CD4-positive, alpha-beta T cell (primary cell): Measurements from ENCODE around the gene FBLN2. TPM values are rescaled to one million over a fixed set of nuclear protein-coding genes. Genes with fewer than 3 reads are reported as not detected.

Experiments used
- ATAC-seq: fragments of 200-7000 bp; cut with Tn5 transposase; one replicate; pipeline ENCODE4 v1.10.0; 2022; ENCODE audit warnings: mild to moderate bottlenecking; ENCODE audit not compliant: poor library complexity
- CTCF ChIA-PET: fragments of 350-600 bp; sonication (Branson Sonifier 250); formaldehyde crosslinking; loops from one replicate; lab custom pipeline; 2021; ENCODE audit warnings: antibody characterized with exemption, inconsistent platforms; lab: Charles Lee
- POLR2A ChIA-PET: fragments of 350-600 bp; sonication (Branson Sonifier 250); formaldehyde crosslinking; loops from one replicate; lab custom pipeline; 2021; ENCODE audit warnings: antibody characterized with exemption, inconsistent platforms; lab: Charles Lee
- DNase-seq, 14 experiments: peaks; one replicate each; pipeline ENCODE4 v3.0.0-alpha.2; 2013 to 2020; ENCODE audit warnings: mixed read lengths in 2 of 14
- H3K27ac ChIP-seq, 2 donors: one replicate each; pipeline versions ENCODE4 v1.5.1 to v1.7.0; 2013; ENCODE audit warnings: low read length in 2 of 2, low read depth in 1 of 2, mild to moderate bottlenecking in 1 of 2
- H3K27me3 ChIP-seq, 2 experiments: 1 replicate in 1 of 2; 2 replicates in 1 of 2; pipeline versions ENCODE4 v1.6.1 to v1.7.0; 2013; ENCODE audit warnings: low read length in 2 of 2, control low read depth in 1 of 2, mild to moderate bottlenecking in 1 of 2, moderate library complexity in 1 of 2; ENCODE audit not compliant: insufficient read depth in 2 of 2, control insufficient read depth in 1 of 2
- H3K36me3 ChIP-seq: one replicate; pipeline ENCODE4 v1.6.1; 2013; ENCODE audit warnings: low read length, control low read depth; ENCODE audit not compliant: insufficient read depth
- H3K4me1 ChIP-seq: one replicate; pipeline ENCODE4 v1.6.1; 2013; ENCODE audit warnings: low read length, control low read depth; ENCODE audit not compliant: insufficient read depth
- H3K4me3 ChIP-seq: one replicate; pipeline ENCODE4 v1.5.1; 2013; ENCODE audit warnings: mild to moderate bottlenecking, low read length, moderate library complexity
- H3K9me3 ChIP-seq, 2 experiments: 1 replicate in 1 of 2; 2 replicates in 1 of 2; pipeline versions ENCODE4 v1.6.1 to v1.7.0; 2013; ENCODE audit warnings: low read length in 2 of 2, mild to moderate bottlenecking in 2 of 2, control low read depth in 1 of 2, moderate library complexity in 1 of 2; ENCODE audit not compliant: control insufficient read depth in 1 of 2, insufficient read depth in 1 of 2
- H3K27ac Mint-ChIP-seq: one replicate; pipeline ENCODE4 v1.8.0; 2020; ENCODE audit warnings: mixed read lengths
- H3K27me3 Mint-ChIP-seq: one replicate; pipeline ENCODE4 v1.8.0; 2021; ENCODE audit warnings: mixed read lengths
- H3K36me3 Mint-ChIP-seq: one replicate; pipeline ENCODE4 v1.8.0; 2021; ENCODE audit warnings: low read depth, mixed read lengths
- H3K4me1 Mint-ChIP-seq: one replicate; pipeline ENCODE4 v1.8.0; 2021; ENCODE audit warnings: low read depth, mixed read lengths
- H3K4me3 Mint-ChIP-seq: one replicate; pipeline ENCODE4 v1.8.0; 2020; ENCODE audit warnings: mild to moderate bottlenecking, mixed read lengths
- H3K9me3 Mint-ChIP-seq: one replicate; pipeline ENCODE4 v1.8.0; 2020; ENCODE audit warnings: mixed read lengths
- intact Hi-C, 2 experiments: fragments of 100-400 bp; cut with DNase I in 1 of 2; cut with micrococcal nuclease in 1 of 2; formaldehyde crosslinking; loops; one replicate each; pipeline versions ENCODE4 v1.15.1 to v1.9.0; 2023 to 2025; cut with DNase I, micrococcal nuclease
- total RNA-seq, 174 experiments: library from RNA in 2 of 174; stranded (reverse) in 2 of 174; gene quantifications; one replicate each; pipeline ENCODE4 v1.2.3 and lab custom pipeline; 2021 to 2026
- TF ChIP-seq, protein P1 (sequence below): fragments of 200-600 bp; IDR thresholded peaks from one replicate; pipeline ENCODE4 v1.8.0; 2022; ENCODE audit warnings: antibody characterized with exemption, mild to moderate bottlenecking

The FBLN2 gene
- total RNA-seq, 2 experiments from 2014 or later = 0.19 to 0.25 TPM

DNA sequence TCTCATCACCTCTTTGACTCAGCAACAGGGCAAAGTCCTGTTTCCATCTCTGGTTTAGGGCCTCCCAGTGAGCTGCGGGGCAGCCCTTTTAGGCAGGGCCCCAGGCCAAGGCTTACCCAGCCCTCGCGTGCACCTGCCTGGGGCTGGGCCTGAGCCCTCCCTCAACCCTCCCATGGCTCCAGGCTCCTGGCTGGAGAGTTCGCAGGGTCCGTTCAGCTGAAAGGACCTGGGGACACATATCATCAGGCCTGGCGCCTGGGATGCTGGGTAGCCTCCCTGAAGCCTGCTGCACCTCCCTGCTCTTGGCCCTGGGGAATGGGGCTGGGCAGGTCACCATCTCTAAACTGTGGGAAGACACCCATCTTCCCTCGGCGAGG lies 39.1 kb upstream of the FBLN2 start:
- no peaks in the 10 kb centered on the region for H3K4me1 Mint-ChIP-seq
- no peaks in the 10 kb centered on the region for H3K27me3 ChIP-seq
- H3K36me3 Mint-ChIP-seq = no peaks in the 10 kb centered on the region
- H3K36me3 ChIP-seq = no peaks in the 10 kb centered on the region
- ATAC-seq (no peak), DNase-seq (no peak)
- H3K9me3 ChIP-seq = no peaks in the 10 kb centered on the region
- intact Hi-C loops = no loop called here
- ChIA-PET POLR2A (no interaction called here), CTCF (no interaction called here)
- no peaks in the 10 kb centered on the region for H3K9me3 Mint-ChIP-seq
- H3K4me3 ChIP-seq = no peak overlapping the region
- no peaks in the 10 kb centered on the region for H3K27me3 Mint-ChIP-seq
- TF ChIP-seq, protein P1, sequence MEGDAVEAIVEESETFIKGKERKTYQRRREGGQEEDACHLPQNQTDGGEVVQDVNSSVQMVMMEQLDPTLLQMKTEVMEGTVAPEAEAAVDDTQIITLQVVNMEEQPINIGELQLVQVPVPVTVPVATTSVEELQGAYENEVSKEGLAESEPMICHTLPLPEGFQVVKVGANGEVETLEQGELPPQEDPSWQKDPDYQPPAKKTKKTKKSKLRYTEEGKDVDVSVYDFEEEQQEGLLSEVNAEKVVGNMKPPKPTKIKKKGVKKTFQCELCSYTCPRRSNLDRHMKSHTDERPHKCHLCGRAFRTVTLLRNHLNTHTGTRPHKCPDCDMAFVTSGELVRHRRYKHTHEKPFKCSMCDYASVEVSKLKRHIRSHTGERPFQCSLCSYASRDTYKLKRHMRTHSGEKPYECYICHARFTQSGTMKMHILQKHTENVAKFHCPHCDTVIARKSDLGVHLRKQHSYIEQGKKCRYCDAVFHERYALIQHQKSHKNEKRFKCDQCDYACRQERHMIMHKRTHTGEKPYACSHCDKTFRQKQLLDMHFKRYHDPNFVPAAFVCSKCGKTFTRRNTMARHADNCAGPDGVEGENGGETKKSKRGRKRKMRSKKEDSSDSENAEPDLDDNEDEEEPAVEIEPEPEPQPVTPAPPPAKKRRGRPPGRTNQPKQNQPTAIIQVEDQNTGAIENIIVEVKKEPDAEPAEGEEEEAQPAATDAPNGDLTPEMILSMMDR = no peak
- no peak overlapping the region for H3K4me3 Mint-ChIP-seq
- H3K27ac ChIP-seq = no peak overlapping the region
- no peaks in the 10 kb centered on the region for H3K4me1 ChIP-seq
- no peak overlapping the region for H3K27ac Mint-ChIP-seq

DNA sequence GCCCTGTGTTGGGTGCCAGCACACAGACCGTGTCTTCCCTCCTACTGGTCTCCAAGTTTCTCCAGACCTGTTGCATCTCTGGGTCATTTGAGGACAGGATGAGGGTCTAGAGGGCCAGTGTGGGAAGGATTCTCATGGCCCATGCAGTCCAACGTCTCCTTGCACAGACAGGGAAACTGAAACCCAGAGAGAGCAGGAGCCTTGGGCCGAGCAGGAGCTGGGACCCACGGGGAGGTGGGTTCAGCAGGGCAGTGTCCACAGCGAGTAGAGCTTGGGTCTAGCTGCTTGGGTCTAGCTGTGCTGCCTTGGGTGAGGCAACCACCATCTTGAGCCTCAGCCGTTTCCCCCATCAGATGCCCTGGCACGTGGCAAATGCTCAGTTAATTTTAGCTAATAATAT lies 36.5 kb upstream of the FBLN2 start:
- Histone ChIP-seq H3K36me3 (no peaks in the 10 kb centered on the region), H3K4me1 (no peaks in the 10 kb centered on the region), H3K9me3 (no peaks in the 10 kb centered on the region), H3K27me3 (no peaks in the 10 kb centered on the region), H3K27ac (no peak overlapping the region), H3K4me3 (no peak overlapping the region)
- ChIA-PET POLR2A (no interaction called here), CTCF (no interaction called here)
- H3K9me3 Mint-ChIP-seq = no peaks in the 10 kb centered on the region
- no peak for ATAC-seq
- DNase-seq = no peak
- TF ChIP-seq, protein P1 = no peak
- intact Hi-C loops = no loop called here
- H3K36me3 Mint-ChIP-seq = no peaks in the 10 kb centered on the region
- no peaks in the 10 kb centered on the region for H3K4me1 Mint-ChIP-seq
- no peak overlapping the region for H3K27ac Mint-ChIP-seq
- no peaks in the 10 kb centered on the region for H3K27me3 Mint-ChIP-seq
- H3K4me3 Mint-ChIP-seq = no peak overlapping the region

DNA sequence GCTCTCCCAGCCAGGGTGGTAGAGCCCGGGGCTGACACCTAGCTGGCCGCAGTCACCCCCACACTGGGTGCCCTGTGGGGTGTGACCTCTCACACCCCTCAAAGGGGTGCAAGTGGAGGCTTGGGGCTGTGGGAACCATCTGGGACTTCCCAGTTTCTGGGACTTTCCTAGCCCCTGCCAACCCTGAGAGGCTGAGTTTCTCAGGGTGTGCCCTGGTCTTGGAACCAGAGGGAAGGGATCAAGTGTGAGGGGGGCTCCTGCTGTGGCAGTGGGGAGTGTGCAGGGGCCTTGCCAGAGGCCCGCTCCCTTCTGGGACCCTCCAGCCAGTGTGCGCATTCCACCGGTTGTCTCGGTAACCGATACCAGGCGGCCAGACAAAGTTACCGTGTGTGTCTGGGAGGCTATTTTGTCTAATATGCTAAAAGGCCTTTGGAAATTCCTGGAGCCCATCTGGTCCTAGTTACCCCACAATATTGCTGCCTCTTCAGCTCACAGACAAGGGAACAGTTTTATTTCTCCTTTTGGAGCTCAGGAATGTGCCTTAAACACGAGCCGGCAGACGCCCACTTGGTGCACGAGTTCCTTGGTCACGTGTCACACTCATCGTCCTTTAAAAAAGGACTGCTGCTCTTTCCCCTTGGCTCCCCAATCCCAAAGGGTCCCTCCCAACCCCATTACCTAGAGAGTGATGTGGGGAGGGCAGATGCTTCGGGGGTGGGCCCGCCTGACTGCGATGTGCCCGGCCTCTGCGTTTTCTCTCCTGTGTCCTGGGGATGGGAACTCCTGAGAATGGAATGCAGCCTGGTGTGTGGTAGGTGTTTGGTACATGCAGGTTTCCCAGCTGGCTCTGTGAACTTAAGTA lies 35.6 kb upstream of the FBLN2 start:
- H3K27ac ChIP-seq = no peak overlapping the region
- H3K4me3 ChIP-seq = no peak overlapping the region
- no peaks in the 10 kb centered on the region for H3K4me1 ChIP-seq
- CTCF ChIA-PET = no interaction called here
- Mint-ChIP-seq H3K27ac (no peak overlapping the region), H3K9me3 (no peaks in the 10 kb centered on the region), H3K36me3 (no peaks in the 10 kb centered on the region), H3K4me1 (no peaks in the 10 kb centered on the region), H3K27me3 (no peaks in the 10 kb centered on the region), H3K4me3 (no peak overlapping the region)
- POLR2A ChIA-PET = no interaction called here
- TF ChIP-seq, protein P1 = no peak
- DNase-seq = no peak
- H3K27me3 ChIP-seq = no peaks in the 10 kb centered on the region
- no peaks in the 10 kb centered on the region for H3K9me3 ChIP-seq
- intact Hi-C loops = no loop called here
- ATAC-seq = no peak
- no peaks in the 10 kb centered on the region for H3K36me3 ChIP-seq
